B cell (primary cell): Measurements from ENCODE around the gene C3orf18. TPM values are rescaled to one million over a fixed set of nuclear protein-coding genes. Genes with fewer than 3 reads are reported as not detected.
A peak's percentile ranks its signal among the peaks of the same experiment; 100 is the strongest.

Source experiments
- ATAC-seq: fragments of 200-7000 bp; cut with Tn5 transposase; one replicate; pipeline ENCODE4 v1.10.0; 2021; ENCODE audit warnings: low read depth, mild to moderate bottlenecking, moderate number of reproducible peaks, moderate library complexity
- CTCF ChIA-PET: fragments of 350-600 bp; sonication (Branson Sonifier 250); formaldehyde crosslinking; loops from one replicate; lab custom pipeline; 2021; ENCODE audit warnings: antibody characterized with exemption, inconsistent platforms; lab: Charles Lee
- POLR2A ChIA-PET: fragments of 350-600 bp; sonication (Branson Sonifier 250); formaldehyde crosslinking; loops from one replicate; lab custom pipeline; 2021; ENCODE audit warnings: antibody characterized with exemption; lab: Charles Lee
- DNase-seq: peaks from one replicate; pipeline ENCODE4 v3.0.0; 2013
- H2AFZ ChIP-seq: 2 replicates; pipeline ENCODE4 v1.6.1; 2012; ENCODE audit warnings: mild to moderate bottlenecking, low read depth, low read length; ENCODE audit not compliant: insufficient read depth, poor library complexity, severe bottlenecking
- H3K27ac ChIP-seq, 2 donors: 1 replicate in 1 of 2; 2 replicates in 1 of 2; pipeline ENCODE4 v1.5.1; 2012 to 2013; ENCODE audit warnings: low read length in 2 of 2, mild to moderate bottlenecking in 2 of 2, moderate library complexity in 1 of 2
- H3K27me3 ChIP-seq, 4 experiments: fragments of 200-600 bp in 1 of 4; sonication (generic) in 1 of 4; replicated peaks in 1 of 4; 1 replicate in 2 of 4; 2 replicates in 2 of 4; pipeline versions ENCODE4 v1.6.1 to v1.7.0; 2013 to 2016; ENCODE audit warnings: low read length in 3 of 4, mild to moderate bottlenecking in 2 of 4, mixed read lengths in 1 of 4, moderate library complexity in 1 of 4; ENCODE audit not compliant: insufficient read depth in 4 of 4, control insufficient read depth in 3 of 4; ENCODE audit errors: control extremely low read depth in 1 of 4
- H3K36me3 ChIP-seq, 2 experiments: replicated peaks in 1 of 2; 1 replicate in 1 of 2; 2 replicates in 1 of 2; pipeline versions ENCODE4 v1.6.1 to v1.7.1; 2013; ENCODE audit warnings: low read length in 1 of 2; ENCODE audit not compliant: insufficient read depth in 2 of 2, control insufficient read depth in 1 of 2; ENCODE audit errors: control extremely low read depth in 1 of 2, extremely low read depth in 1 of 2
- H3K4me1 ChIP-seq, 2 donors: fragments of 200-600 bp in 1 of 2; sonication (generic) in 1 of 2; 1 replicate in 1 of 2; 2 replicates in 1 of 2; pipeline versions ENCODE4 v1.5.1 to v1.6.1; 2013 to 2017; ENCODE audit warnings: low read length in 2 of 2; ENCODE audit not compliant: control insufficient read depth in 2 of 2, insufficient read depth in 2 of 2
- H3K4me2 ChIP-seq: replicated peaks from 2 replicates; pipeline ENCODE3; 2012; ENCODE audit warnings: mild to moderate bottlenecking, low read depth, low read length; ENCODE audit not compliant: poor library complexity, severe bottlenecking
- H3K4me3 ChIP-seq, 5 experiments: fragments of 200-600 bp in 1 of 5; sonication (generic) in 1 of 5; 1 replicate in 3 of 5; 2 replicates in 2 of 5; pipeline versions ENCODE4 v1.5.1 to v1.7.0; 2011 to 2016; ENCODE audit warnings: low read length in 4 of 5, mild to moderate bottlenecking in 4 of 5, low read depth in 2 of 5, control low read depth in 1 of 5, moderate library complexity in 1 of 5; ENCODE audit not compliant: insufficient read depth in 1 of 5; ENCODE audit errors: control extremely low read depth in 1 of 5, extremely low read depth in 1 of 5
- H3K79me2 ChIP-seq: fragments of 200-600 bp; sonication (generic); one replicate; pipeline ENCODE4 v1.6.0; 2016; ENCODE audit warnings: low read length; ENCODE audit not compliant: control insufficient read depth, insufficient read depth
- H3K9ac ChIP-seq: fragments of 200-600 bp; sonication (generic); 2 replicates; pipeline ENCODE4 v1.6.1; 2017; ENCODE audit warnings: mild to moderate bottlenecking, low read length, moderate library complexity
- H3K9me3 ChIP-seq, 3 donors: one replicate each; pipeline versions ENCODE4 v1.6.1 to v1.7.1; 2013; ENCODE audit warnings: low read length in 2 of 3; ENCODE audit not compliant: control insufficient read depth in 2 of 3, insufficient read depth in 1 of 3; ENCODE audit errors: control extremely low read depth in 1 of 3
- H4K20me1 ChIP-seq: 2 replicates; pipeline ENCODE4 v1.6.0; 2012; ENCODE audit warnings: mild to moderate bottlenecking, low read length; ENCODE audit not compliant: insufficient read depth, control insufficient read depth, poor library complexity, severe bottlenecking
- H3K27ac Mint-ChIP-seq: one replicate; pipeline ENCODE4 v1.8.0; 2021; ENCODE audit warnings: mixed read lengths
- H3K27me3 Mint-ChIP-seq: one replicate; pipeline ENCODE4 v1.8.0; 2021; ENCODE audit warnings: mixed read lengths
- H3K4me1 Mint-ChIP-seq: one replicate; pipeline ENCODE4 v1.8.0; 2021; ENCODE audit warnings: mixed read lengths
- H3K4me3 Mint-ChIP-seq: one replicate; pipeline ENCODE4 v1.8.0; 2021; ENCODE audit warnings: mixed read lengths
- H3K9me3 Mint-ChIP-seq: one replicate; pipeline ENCODE4 v1.8.0; 2022; ENCODE audit warnings: mixed read lengths; ENCODE audit not compliant: insufficient read depth
- CTCF ChIP-seq: fragments of 200-600 bp; IDR thresholded peaks from one replicate; pipeline ENCODE4 v1.8.0; 2022; ENCODE audit warnings: antibody characterized with exemption, mild to moderate bottlenecking
- EZH2 ChIP-seq: IDR thresholded peaks from 2 replicates; pipeline ENCODE4 v1.6.1; 2012; ENCODE audit warnings: borderline replicate concordance, low read depth, mild to moderate bottlenecking, moderate library complexity, low read length; ENCODE audit not compliant: insufficient read depth, poor library complexity, severe bottlenecking
- WGBS: methylation state at CpG from one replicate; pipeline ENCODE4 v1.1.5; 2013; ENCODE audit warnings: missing lambda C conversion rate; ENCODE audit not compliant: insufficient coverage; 5-methylcytosine and 5-hydroxymethylcytosine counted together
- intact Hi-C: fragments of 100-400 bp; cut with micrococcal nuclease; formaldehyde crosslinking; loops from one replicate; pipeline ENCODE4 v1.10.0; 2022
- polyA plus RNA-seq: library from polyadenylated mRNA; depleted of rRNA; stranded (reverse); fragments of >200 nt; gene quantifications from 2 replicates; pipeline ENCODE4 v1.2.3, GENCODE V29; 2012
- total RNA-seq, 2 donors: library from RNA; stranded (reverse); fragments of 120-200 nt in 1 of 2; gene quantifications; 1 replicate in 1 of 2; 2 replicates in 1 of 2; pipeline versions ENCODE4 v1.2.3 to v1.2.4, GENCODE V29; 2013 to 2022

Gene C3orf18
- total and polyA plus RNA-seq, 2 donors (not counting 1 experiment from before 2014, with no cell fraction given), result 14.3 to 15.4 TPM

- no peak overlapping the region for H2AFZ ChIP-seq
- peak overlapping the region; percentile 31 for H3K4me2 ChIP-seq
- ATAC-seq (no peak), DNase-seq (no peak)
- no peak overlapping the region for H3K27ac ChIP-seq
- ChIA-PET CTCF (interaction anchor here (1.0 to 17.6 kb wide), 5 partner anchors 9 to 32 kb away, joined by 3 to 541 read pairs (median 5); partner anchors contain the start of genes C3orf18 and HEMK1), POLR2A (no interaction called here)
- 69% methylated on average over 4 of the region's 5 CpGs for WGBS
- H3K27ac Mint-ChIP-seq, result peak overlapping the region; percentile 44
- no peaks in the 10 kb centered on the region for H4K20me1 ChIP-seq
- H3K4me1 Mint-ChIP-seq, result peaks cover 42% of the 10 kb centered on the region
- H3K27me3 Mint-ChIP-seq, result no peaks in the 10 kb centered on the region
- H3K36me3 ChIP-seq, result peaks cover 0 to 4% of the 10 kb centered on the region in 2 experiments
- H3K27me3 ChIP-seq, result no peaks in the 10 kb centered on the region
- no peaks in the 10 kb centered on the region for H3K9me3 ChIP-seq
- H3K9me3 Mint-ChIP-seq, result no peaks in the 10 kb centered on the region
- no peak overlapping the region for H3K4me3 ChIP-seq
- peaks cover 22% of the 10 kb centered on the region for H3K79me2 ChIP-seq
- peak overlapping the region; percentile 37 for H3K4me3 Mint-ChIP-seq
- peaks cover 37 to 53% of the 10 kb centered on the region in 2 donors for H3K4me1 ChIP-seq
- H3K9ac ChIP-seq, result no peak overlapping the region
- TF ChIP-seq CTCF (no peak), EZH2 (no peak)
- intact Hi-C loops, result no loop called here
Observed at GRCh38 chr3:50605901-50606326, 38.4 kb upstream of the C3orf18 start.
